ENCODE data around the gene TMEM260. TPM values are rescaled to one million over a fixed set of nuclear protein-coding genes. Genes with fewer than 3 reads are reported as not detected.
"Not testable (repeated sequence)": the region's sequence is repeated elsewhere in the genome, so short reads cannot be mapped to it uniquely, and the experiment has no call there.

TMEM260 gene
- total RNA-seq, 1 donor from 2014 or later = 23.8 TPM

DNA sequence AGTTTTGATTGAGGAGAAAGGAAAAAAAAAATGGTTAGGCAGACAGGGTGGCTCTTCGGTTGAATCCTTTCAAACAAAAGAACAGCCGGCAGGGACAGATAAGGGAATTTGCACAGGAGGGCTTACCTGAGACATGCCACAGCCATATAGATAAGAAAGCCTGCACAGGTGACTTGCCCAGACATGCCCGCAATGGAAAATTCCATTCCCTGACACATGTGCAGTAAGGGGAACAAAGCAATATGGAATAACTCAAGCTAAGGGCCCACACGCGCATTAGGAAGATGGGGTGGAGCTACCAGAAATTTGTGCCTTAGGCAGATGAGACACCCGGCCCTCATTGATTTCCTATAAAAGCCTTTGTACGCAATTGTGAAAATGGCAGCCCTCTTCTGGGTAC, 86.7 kb downstream of the TMEM260 start:
- DNase-seq = no peak
- H3K36me3 ChIP-seq = no peaks in the 10 kb centered on the region

DNA sequence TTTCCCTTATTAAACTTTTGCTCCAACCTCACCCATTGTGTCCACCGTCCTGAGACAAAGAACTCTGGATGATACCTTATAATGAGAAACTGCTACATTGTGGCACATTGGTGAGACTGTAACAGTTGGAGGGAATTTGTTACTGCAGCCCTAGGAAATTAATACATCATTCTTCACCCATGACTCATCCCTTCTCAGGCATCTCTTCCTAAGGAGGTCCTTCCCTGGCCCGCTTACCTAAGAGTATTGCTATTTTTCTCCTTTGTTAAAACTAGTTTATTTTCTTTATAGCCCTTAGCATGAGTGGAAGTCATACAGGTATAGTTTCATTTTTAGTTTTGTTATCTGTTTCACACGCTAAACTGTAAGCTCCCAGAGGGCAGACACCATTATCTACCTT, 87.1 kb downstream of the TMEM260 start:
- H3K9me3 ChIP-seq = no peaks in the 10 kb centered on the region
- no peak for DNase-seq
- H3K36me3 ChIP-seq = no peaks in the 10 kb centered on the region
- no peaks in the 10 kb centered on the region for H3K27me3 ChIP-seq (ENCODE audit: low read depth)
- no peak for ATAC-seq
- TF ChIP-seq, protein P1, sequence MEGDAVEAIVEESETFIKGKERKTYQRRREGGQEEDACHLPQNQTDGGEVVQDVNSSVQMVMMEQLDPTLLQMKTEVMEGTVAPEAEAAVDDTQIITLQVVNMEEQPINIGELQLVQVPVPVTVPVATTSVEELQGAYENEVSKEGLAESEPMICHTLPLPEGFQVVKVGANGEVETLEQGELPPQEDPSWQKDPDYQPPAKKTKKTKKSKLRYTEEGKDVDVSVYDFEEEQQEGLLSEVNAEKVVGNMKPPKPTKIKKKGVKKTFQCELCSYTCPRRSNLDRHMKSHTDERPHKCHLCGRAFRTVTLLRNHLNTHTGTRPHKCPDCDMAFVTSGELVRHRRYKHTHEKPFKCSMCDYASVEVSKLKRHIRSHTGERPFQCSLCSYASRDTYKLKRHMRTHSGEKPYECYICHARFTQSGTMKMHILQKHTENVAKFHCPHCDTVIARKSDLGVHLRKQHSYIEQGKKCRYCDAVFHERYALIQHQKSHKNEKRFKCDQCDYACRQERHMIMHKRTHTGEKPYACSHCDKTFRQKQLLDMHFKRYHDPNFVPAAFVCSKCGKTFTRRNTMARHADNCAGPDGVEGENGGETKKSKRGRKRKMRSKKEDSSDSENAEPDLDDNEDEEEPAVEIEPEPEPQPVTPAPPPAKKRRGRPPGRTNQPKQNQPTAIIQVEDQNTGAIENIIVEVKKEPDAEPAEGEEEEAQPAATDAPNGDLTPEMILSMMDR (IDR thresholded peaks at IDR 0.05) = no peak
- no peaks in the 10 kb centered on the region for H3K4me1 ChIP-seq
- H3K4me3 ChIP-seq = no peak overlapping the region
- intact Hi-C loops (cut with DNase I) = no loop called here
- H3K27ac ChIP-seq = no peak overlapping the region

More for the DNA sequence above, 86.7 kb downstream of the TMEM260 start:
- no peaks in the 10 kb centered on the region for H3K27me3 ChIP-seq (ENCODE audit: low read depth)
- TF ChIP-seq, protein P1 (IDR thresholded peaks at IDR 0.05) = no peak
- H3K9me3 ChIP-seq = no peaks in the 10 kb centered on the region
- intact Hi-C loops (cut with DNase I) = no loop called here
- H3K4me1 ChIP-seq = no peaks in the 10 kb centered on the region
- H3K27ac ChIP-seq = no peak overlapping the region
- no peak for ATAC-seq
- H3K4me3 ChIP-seq = no peak overlapping the region

DNA sequence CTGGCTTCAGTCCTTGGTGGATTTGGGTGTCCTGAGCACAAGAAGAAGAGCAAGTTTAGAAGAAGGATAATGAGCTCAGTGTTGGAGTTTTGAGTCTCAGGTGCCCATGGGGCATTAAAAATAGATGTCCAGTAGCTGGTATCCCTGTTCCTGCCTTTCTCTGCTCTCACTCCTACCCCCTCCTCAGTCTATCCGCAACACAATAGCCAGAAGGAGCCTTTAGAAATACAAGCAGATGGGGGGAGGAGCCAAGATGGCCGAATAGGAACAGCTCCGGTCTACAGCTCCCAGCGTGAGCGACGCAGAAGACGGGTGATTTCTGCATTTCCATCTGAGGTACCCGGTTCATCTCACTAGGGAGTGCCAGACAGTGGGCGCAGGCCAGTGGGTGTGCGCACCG, 87.7 kb downstream of the TMEM260 start:
- H3K4me1 ChIP-seq; H3K9me3 ChIP-seq; H3K36me3 ChIP-seq; H3K27ac ChIP-seq; H3K27me3 ChIP-seq (ENCODE audit: low read depth); DNase-seq; intact Hi-C loops (cut with DNase I); ATAC-seq; H3K4me3 ChIP-seq: not testable (repeated sequence)

DNA sequence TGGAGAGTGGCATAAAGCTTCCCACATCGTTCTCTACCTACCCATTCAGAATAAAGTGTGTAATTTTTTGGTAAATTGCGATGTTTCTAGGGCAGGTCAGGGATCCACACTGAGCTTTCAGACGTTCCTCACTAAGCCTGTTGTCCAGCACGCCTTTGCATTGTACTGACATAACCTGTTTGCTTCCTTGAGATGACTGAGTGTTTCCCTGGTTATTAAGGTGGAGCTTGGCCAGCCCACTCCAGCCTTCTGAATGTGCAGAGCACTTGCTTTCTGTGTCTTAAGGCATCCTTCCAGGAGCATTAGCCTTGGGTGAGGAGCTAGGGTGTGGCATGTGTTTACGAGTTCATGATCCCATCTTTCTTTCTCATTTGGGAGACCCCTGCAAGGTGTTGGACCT, 96.4 kb downstream of the TMEM260 start:
- no peak overlapping the region for H3K27ac ChIP-seq
- H3K4me1 ChIP-seq = no peaks in the 10 kb centered on the region
- intact Hi-C loops (cut with DNase I) = no loop called here
- TF ChIP-seq, protein P1 (IDR thresholded peaks at IDR 0.05) = no peak
- H3K27me3 ChIP-seq (ENCODE audit: low read depth) = no peaks in the 10 kb centered on the region
- no peaks in the 10 kb centered on the region for H3K36me3 ChIP-seq
- H3K9me3 ChIP-seq = peaks cover 4% of the 10 kb centered on the region
- DNase-seq = no peak
- H3K4me3 ChIP-seq = no peak overlapping the region
- peak; percentile 36 to 54 for ATAC-seq

DNA sequence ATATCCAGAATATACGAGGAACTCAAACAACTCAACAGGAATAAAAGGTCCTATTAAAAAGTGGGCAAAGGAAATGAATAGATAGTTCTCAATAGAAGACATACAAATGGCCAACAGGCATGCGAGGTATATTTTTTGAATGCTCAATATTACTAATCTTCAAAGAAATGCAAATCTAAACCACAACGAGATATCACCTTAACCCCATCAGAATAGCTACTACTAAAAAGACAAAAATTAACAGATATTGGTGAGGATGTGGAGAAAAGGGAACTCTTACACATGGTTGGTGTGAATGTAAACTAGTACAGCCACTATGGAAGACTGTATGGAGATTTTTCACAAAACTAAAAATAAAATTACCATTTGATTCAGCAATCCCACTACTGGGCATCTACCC, 99.2 kb downstream of the TMEM260 start:
- Histone ChIP-seq H3K9me3 (peaks cover 4% of the 10 kb centered on the region), H3K27me3 (ENCODE audit: low read depth) (no peaks in the 10 kb centered on the region), H3K4me3 (no peak overlapping the region), H3K36me3 (no peaks in the 10 kb centered on the region), H3K27ac (no peak overlapping the region), H3K4me1 (no peaks in the 10 kb centered on the region)
- ATAC-seq (no peak), DNase-seq (no peak)
- TF ChIP-seq, protein P1 (IDR thresholded peaks at IDR 0.05) = no peak
- intact Hi-C loops (cut with DNase I) = no loop called here

DNA sequence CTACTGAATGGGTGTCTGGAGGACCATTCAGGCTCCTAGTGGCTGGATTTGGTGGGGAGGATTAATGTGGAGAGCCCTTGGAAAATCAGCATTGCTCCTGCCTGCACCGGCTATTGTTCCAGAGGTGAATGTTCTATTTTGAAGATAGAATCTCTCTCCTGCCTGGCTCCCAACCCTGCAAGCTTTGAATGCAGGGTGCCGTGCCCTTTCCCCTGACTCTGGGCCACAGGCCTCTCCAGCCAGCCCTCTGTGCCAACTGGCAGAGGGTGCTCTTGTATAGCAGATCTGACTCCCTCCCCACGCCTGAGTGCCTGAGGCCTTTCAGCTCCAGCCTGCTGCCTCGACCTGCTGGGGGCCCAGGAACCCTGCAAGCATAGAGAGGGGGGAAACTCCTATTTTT, 106.8 kb downstream of the TMEM260 start:
- TF ChIP-seq, protein P1 (IDR thresholded peaks at IDR 0.05) = no peak
- ATAC-seq = no peak
- intact Hi-C loops (cut with DNase I) = no loop called here
- Histone ChIP-seq H3K27me3 (ENCODE audit: low read depth) (no peaks in the 10 kb centered on the region), H3K27ac (no peak overlapping the region), H3K4me1 (no peaks in the 10 kb centered on the region), H3K4me3 (no peak overlapping the region), H3K36me3 (no peaks in the 10 kb centered on the region), H3K9me3 (no peaks in the 10 kb centered on the region)
- DNase-seq = no peak

Measured in lower lobe of right lung (tissue), 2 donors.